ENCODE data around the gene LIN54. TPM values are rescaled to one million over a fixed set of nuclear protein-coding genes. Genes with fewer than 3 reads are reported as not detected.
"Not testable (repeated sequence)": the region's sequence is repeated elsewhere in the genome, so short reads cannot be mapped to it uniquely, and the experiment has no call there.

LIN54 gene
- 11.7 TPM for total RNA-seq

DNA sequence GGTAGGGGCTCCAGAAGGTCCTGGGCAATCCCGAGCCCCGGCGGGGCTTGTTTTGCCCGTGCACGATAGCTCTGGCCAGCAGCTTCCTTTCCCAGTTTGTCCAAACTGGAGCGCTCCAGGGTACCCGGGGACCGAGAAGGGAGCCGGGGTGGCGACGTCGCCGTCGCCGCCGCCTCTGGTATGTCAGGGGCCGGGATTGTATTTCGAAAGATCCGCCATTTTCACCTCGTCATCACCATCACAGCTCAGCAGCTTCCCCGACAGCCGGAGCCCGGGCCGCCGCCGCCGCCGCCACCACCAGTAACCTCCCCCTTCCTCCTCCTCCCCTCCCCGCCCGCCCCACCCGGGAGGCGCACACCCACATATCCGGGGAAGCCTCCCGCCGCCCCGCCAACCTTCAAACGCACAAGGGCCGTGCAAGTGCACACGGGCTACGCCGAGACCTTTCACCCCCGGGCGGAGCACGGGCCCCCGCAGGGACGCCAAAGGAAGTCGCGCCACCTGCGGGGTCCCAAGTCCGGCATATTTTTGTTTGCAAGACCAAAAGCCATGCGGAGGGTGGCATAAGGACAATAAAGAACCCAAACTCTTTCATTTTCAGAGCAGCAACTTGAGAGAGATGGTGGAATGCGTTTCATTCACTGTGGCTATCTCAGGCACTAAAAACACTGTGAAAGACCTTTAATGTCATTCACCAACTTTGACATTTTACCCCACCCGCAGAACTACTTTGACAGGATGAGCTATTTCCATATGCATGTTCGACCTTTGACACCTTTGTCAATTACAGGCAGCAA is at the start of gene LIN54:
LIN54 (minus strand) TSS at position 302 of the 797 bp plus-strand sequence. CDS start 25,979 bp downstream, outside the sequence.
- peak; percentile 79 for DNase-seq (ENCODE audit: low spot score)

DNA sequence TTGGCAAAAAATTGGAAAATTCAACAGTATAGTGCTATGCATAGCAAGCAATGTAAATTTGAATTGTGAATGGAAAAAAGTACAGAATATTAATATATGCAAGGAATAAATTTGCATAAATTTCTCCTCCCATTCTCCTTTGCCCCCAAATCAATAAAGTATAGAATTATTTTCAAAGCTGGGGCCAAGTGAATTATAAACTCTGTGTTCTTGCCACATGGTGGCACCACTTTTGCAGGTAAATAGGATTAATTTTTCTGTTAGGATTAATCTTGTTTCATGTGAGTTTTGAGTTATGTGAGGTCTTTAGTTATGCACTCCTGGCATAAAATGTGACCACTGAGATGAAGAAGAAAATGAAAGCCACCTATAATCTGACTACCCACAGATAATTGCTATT is 44.3 kb upstream of the LIN54 start:
- no peak for DNase-seq (ENCODE audit: low spot score)

DNA sequence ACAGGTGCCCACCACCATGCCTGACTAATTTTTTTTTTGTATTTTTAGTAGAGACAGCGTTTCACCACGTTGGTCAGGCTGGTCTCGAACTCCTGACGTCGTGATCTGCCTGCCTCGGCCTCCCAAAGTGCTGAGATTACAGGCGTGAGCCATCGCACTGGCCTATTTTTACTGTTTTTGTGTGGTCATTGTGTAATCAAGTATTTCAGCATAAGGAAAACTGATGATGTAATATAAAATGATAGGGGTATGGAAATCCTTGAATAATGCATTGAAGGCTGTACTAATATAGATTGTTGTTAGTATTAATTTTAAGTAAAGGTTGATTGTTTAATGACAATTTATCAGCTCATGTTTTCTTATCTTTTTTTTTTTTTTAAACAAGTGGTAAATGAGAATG is 38.2 kb upstream of the LIN54 start:
- DNase-seq (ENCODE audit: low spot score), result not testable (repeated sequence)

DNA sequence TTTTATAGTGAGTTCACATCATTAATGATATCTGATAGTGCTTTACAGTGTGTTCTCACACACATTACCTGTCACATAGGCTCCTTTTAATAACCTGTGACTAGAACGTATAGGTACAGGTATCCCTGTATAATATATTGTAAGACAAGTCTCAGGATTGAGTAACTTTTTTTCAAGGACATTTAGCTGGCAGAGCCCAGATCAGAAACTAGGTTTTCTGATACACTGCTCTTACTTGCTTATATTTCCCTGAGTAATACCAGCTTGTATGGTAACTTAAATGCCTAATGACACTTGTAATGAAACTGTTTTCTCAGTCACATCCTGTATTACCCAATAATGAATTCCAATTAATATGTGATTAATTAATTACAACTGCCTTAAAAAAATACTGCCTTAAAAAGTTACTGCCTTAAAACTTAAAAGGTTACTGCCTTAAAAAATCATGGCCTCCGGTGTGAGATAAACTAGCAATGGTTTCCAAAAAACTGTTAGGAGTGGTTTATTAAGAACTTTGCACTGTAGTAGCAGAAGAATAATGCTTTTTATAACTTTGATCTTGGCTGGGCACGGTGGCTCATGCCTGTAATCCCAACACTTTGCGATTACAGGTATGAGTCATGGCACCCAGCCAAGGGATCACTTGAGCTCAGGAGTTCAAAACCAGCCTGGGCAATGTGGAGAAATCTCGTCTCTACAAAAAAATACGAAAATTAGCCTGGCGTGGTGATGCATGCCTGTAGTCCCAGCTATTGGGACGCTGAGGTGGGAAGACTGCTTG is 36.3 kb upstream of the LIN54 start:
- DNase-seq (ENCODE audit: low spot score), result no peak

DNA sequence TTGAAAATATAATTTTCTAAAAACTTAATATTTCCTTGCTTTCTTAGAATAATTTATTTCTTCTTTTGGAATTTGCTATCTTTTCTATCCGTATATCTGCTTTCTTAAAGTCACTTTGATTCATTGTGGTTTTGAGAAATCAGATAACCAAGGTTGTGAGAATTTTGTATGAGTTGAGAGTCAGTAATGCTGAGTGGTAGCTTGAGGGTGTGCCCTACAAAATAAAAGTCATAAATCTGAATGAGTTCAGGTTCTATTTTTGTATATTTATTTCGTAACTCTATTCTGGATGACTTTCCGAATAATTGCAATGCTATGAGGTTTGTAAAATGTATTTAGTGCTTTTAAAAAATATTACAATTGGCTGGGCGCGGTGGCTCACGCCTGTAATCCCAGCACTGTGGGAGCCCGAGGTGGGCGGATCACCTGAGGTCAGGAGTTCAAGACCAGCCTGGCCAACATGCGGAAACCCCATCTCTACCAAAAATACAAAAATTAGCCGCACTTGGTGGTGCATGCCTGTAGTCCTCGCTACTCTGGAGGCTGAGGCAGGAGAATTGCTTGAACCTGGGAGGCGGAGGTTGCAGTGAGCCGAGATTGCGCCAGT is 33.3 kb upstream of the LIN54 start:
- no peak for DNase-seq (ENCODE audit: low spot score)

DNA sequence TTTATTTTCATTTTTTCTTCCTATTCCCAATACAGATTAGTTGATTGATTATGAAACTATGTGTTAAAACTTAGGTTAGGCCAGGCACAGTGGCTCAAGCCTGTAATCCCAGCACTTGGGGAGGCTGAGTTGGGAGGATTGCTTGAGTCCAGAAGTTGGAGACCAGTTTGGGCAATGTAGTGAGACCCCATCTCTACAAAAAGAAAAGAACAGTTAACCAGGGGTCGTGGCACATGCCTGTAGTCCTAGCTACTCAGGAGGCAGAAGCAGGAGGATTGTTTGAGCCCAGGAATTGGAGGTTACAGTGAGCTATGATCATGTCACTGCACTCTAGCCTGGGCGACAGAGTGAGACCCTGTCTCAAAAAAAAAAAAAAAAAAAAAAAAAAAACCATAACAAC is 32.5 kb upstream of the LIN54 start:
- DNase-seq (ENCODE audit: low spot score), result not testable (repeated sequence)

DNA sequence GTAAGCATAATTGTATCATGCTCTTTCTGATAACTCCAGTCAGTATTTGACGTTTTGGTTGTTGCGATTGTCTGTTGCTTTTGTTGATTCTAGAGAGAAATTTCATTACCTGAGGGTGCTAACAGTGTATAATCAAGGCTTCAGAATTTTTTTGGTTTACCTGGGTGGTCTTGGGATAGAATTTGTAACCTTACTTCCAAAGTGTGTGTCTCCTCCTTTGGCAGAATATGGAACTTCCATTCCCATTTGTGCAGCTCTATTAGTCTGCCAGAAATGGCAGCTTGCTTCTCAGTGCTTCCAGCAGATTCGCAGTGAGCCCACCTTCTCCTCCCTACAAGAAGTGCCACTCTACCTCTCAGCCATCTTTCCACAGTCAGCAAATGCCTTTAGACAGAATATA is 29.6 kb upstream of the LIN54 start:
- no peak for DNase-seq (ENCODE audit: low spot score)

DNA sequence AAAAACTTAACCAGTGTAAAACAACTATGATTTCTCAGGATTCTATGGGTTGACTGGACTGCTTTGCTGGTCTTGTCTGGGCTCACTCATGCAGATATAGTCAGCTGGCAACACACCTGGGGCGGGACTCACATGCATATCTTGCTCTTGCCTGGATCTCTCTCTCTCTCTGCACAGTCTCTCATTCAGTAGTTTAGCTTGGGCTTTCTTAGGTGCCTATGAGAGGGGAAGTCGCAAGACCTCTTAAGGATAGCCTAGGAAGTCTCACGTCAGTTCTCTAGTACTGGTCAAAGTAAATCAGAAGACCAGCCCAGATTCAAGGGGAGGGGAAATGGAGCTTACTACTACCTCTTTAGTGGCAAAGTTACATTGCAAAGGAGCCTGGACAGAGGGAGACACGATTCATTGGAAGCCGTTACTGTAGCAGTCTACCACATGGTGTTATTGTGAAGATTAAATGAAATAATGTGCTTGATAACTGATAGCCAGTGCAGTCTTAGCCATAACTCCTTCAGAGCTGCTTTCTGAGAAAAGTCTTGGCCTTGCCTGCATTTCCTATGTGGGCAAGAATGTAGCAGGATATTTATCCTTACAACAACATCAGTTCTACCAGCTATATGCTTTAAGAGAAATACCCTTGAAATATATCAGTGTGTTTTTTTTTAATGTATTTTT is 26.5 kb upstream of the LIN54 start:
- DNase-seq (ENCODE audit: low spot score), result no peak

DNA sequence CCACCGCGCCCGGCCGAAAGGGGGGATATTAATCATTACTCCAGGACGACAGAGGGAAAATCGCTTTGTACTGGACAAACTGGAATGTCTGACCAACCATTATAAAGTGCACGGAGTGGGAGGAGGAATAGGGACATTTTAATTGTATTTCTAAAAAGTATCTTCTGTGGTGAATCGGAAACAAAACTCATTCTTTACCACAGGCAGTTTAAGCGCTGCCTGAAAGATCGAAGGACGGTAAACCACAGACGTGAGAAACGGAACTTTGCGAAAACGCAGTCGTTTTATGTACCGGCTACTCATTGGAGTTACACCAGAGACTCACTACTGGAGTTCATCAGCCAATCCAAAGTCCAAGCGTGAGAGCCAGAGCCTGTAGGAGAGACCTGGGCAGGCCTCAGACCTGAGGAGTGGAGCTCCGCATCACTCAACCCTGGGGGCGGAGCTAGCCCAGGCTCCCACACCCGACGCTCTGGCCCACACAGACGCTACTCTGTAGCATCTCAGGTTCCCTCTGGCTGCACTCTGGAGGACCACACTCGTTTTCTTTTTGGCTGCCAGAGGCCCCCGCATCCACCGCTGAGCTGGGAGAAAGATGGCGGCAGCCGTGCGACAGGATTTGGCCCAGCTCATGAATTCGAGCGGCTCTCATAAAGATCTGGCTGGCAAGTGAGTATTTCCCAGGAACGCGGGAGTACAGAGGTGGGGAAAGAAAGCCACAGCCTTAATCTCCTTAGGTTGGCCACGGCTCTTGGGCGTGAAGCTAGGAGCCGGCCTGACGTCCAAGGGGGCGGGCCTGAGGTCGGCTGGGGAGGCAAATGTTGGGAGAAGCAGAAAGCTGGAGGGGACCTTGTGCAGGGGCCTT is 24.2 kb upstream of the LIN54 start, which contains the start of gene COPS4:
COPS4 (plus strand) TSS at position 554 of the 865 bp plus-strand sequence; CDS start at position 596, 42 bp downstream.
- peak; percentile 97 for DNase-seq (ENCODE audit: low spot score)

DNA sequence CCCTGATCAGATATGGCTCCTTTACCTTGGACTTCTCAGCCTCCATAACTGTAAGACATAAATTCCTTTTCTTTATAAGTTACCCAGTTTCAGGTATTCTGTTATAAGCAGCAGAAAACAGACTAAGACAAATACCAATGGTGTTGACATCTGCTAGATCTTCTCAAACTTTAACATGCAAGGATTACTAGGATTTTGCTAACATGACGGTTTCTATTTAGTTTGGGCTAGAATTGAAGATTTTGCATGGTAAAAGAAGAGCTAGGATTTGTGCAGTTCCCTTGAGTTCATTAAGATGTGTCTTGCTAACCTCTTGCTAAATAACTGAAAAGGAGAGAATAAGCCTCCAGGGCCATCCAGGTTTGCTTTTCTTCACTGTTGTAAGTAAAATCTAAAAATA is 19.1 kb upstream of the LIN54 start:
- DNase-seq (ENCODE audit: low spot score), result no peak

DNA sequence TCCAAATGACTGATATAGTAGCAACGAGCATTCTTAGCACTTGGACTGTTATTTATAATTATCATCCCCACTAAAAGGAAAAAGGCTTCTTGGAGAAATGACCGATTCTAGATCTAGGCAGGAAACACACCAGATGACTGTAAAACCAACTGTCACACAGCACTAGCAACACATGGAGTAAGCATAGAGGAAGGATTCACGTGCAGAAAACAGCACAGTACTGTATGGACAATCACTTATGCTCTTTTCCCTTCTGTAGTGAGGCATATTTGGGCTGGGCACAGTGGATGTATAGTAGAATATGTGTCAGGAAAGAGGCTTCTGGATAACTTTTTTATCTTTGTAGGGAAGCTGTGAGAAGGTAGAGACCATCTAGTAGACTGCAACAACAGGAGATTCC is 18.4 kb upstream of the LIN54 start:
- no peak for DNase-seq (ENCODE audit: low spot score)

DNA sequence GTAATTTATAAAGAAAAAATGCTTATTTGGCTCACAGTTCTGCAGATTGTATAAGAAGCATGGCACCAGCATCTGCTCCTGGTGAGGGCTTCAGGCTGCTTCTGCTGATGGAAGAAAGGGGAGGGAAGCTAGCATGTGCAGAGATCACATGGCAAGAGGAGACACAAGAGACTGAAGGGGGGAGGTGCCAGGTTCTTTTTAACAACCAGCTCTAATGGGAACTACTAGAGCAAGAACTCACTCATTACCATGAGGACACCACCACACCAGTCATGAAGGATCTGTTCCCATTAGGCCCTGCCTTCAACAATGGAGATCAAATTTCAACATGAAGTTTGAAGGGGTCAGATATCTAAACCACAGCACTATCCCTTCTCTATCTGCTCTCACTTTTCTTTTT is 14.9 kb upstream of the LIN54 start:
- no peak for DNase-seq (ENCODE audit: low spot score)

DNA sequence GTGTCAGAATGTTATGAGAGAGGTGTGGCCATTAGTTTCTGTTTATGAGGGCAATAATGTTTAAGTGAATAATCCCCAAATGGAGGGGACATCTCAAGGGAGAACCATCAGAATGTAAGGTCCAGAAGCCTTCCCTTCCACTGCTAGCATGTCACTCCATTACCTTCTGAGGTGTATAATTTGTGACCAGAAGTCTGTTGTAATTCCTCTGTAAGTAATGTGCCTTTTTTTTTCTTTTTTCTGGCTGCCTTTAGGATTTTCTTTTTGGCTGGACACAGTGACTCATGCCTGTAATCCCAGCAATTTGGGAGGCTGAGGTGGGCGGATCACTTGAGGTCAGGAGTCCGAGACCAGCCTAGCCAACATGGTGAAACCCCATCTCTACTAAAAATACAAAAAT is 13.6 kb upstream of the LIN54 start:
- no peak for DNase-seq (ENCODE audit: low spot score)

DNA sequence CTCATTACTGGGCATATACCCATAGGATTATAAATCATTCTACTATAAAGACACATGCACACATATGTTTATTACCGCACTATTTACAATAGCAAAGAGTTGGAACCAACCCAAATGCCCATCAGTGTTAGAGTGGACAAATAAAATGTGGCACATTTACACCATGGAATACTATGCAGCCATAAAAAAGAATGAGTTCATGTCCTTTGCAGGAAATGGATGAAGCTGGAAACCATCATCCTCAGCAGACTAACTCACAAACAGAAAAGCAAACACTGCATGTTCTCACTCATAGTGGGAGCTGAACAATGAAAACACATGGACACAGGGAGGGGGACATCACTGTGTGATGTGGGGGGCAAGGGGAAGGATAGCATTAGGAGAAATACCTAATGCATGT is 13.0 kb upstream of the LIN54 start:
- DNase-seq (ENCODE audit: low spot score), result not testable (repeated sequence)

DNA sequence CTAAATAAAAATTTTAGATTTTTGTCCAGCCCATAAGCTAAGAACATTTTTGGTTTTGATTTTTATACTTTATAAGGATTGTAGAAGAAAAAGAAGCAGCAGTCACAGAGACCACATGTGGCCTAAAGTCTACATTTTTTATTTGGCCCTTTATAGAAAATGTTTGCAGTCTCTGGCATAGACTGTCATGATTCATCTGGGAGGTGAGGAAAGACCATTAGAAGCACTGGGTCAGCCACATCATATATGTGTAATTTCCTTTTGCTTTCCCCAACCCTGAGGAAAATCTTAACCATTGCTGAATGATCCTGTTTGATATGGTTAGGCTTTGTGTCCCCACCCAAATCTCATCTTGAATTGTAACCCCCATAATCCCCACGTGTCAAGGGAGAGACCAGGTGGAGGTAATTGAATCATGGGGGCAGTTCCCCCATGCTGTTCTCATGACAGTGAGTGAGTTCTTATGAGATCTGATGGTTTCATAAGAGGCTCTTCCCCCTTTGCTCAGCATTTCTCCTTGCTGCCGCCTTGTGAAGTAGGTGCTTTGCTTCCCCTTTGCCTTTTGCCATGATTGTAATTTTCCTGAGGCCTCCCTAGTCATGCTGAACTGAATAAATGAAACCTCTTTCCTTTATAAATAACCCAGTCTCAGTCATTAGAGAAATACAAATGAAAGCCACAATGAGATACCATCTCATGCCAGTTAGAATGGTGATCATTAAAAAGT is 12.3 kb upstream of the LIN54 start:
- DNase-seq (ENCODE audit: low spot score), result no peak

DNA sequence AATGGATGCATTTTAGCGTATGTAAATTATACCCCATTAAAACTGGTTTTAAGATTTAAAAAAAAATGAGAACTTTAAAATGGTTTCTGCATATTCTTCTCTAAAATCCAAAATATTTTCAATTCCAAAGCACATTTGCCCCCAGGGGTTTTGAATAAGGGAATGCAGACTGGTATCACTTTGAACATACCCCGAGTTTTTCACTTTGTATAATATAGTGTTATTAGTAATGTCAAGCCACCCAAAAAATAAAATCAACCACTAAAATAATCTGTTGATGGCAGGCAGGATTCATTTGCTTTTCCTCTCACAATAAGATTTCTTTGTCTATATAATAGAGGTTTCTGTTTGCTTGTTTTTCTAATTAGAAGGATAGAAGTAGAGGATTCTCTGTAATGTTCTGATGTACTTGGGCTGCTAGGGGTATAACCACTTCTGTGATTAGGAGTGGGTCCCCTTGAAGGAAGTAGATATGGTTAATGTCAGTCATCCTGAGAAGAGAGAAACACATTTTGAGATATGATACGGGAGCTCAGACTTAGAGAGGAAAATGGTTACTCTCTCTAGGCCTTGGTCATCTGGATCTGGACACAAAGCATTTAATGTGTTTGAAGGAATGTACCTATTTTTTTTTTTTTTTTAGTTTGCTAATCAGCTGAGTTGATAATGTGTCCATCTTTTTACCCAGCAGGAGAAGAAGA is 9.3 kb upstream of the LIN54 start:
- no peak for DNase-seq (ENCODE audit: low spot score)

DNA sequence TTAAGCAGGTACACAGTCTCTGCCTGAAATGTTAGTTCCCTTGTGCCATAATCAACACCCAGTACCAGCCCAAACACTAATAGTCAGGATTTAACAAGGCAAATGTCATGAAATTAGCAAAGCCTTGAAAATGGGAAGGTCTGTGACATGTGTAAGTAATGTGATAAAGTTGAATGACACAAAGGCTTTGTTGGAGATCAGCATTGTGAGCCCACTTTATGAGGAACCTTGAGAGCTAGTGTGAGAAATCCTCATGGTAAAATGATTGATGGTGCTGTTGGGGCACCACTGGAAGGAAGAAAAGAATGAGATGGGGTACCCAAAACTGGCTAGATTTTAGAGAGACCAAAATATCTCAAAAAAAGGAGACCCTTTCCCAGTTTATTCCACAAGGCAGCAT is 3.3 kb upstream of the LIN54 start:
- DNase-seq (ENCODE audit: low spot score), result no peak

DNA sequence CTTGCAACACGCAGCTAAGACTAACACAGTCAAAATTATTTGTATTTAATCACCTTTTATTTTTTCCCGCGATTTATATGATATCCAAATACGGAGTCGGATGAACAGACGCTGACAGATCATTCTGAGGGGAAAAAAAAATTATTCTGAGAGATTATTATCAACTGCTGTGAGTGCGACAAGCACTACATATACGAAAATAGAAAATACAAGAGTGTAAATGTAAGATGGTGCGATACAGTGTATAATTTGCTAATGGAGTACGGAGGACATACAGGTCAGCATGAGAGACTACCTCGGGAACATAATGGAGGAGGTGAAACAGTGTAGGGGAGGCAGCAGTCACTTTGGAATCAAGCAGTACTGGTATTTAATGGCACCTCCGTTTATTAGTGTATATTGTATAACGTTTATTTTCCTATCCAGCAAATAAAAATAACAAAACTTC is 2.8 kb upstream of the LIN54 start:
- DNase-seq (ENCODE audit: low spot score), result no peak

DNA sequence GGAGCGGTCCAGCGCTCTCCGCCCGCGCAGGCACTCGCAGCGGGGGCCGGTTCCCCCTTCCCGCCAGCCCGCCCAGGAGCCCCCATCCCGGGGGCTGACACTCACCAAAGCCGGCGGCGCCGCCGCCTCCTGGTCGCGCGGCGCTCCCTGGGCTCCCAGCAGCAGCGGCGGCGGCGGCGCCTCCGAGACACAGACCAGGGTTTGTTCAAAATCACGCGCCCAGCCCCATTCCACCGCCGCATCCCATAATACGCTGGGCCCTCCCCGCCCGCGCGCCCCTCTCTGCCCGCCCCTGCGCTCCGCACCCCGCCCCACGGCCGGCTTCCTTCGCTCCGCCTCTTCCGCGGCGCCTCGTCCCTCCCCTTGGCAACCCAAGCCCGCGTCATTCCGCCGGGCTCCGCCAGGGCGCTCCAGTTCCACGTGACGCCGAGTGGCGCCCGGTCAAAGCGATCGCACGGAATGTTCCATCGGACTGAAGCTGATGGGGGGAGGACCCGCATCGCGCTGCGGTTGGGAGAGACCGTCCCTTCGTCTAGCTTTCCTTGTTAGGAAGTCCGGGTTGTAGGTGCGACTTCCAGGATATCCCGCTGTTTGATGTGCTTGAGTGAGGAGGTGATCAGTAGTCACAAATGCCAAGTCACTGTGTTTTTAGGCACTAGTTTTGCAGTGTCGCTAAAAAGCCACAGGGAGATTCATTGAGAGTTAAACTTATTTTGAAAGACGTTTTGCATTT is 2.2 kb upstream of the LIN54 start:
- peak; percentile 98 for DNase-seq (ENCODE audit: low spot score)

All from ureter (tissue), 1 donor.